ENCODE measurements around the gene ABRACL.

GRCh38 chr6:139068846-139069245 is 40.3 kb downstream of the ABRACL start:
- TF ChIP-seq EZH2 (IDR thresholded peaks at IDR 0.05; ENCODE audit: borderline replicate concordance, low read length) (no peak), CTCF (IDR thresholded peaks at IDR 0.05; ENCODE audit: low read length) (no peak)
